NT2/D1 (cell line): ENCODE measurements around the gene MAP7D3.

Experiments
- SUZ12 ChIP-seq: IDR thresholded peaks from 2 replicates; pipeline ENCODE4 v1.6.1; 2011; ENCODE audit not compliant: insufficient read length, insufficient read depth; ENCODE audit errors: extremely low read depth
- YY1 ChIP-seq: IDR thresholded peaks from 2 replicates; pipeline ENCODE4 v1.6.1; 2011; ENCODE audit not compliant: insufficient read length, insufficient read depth

DNA sequence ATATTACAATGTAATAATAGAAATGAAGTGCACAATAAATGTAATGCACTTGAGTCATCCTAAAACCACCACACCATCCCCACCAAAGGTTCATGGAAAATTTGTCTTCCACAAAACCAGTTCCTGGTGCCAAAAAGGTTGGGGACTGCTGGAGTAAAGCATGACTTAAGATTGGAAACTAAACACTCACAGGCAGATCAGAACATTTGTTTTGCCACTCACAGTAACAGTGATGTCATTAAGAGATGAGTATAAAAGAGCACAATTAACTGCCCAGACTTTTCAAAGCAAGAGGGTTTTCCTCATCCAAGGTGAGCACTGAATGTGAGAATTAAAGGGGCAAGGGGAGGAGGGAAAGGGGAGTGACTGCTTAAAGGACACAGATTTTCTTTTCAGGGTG lies 35.6 kb downstream of the MAP7D3 start:
- TF ChIP-seq YY1 (no peak), SUZ12 (no peak)
